Psoas muscle (tissue), 8 donors: ENCODE measurements around the gene RPP14. TPM values are rescaled to one million over a fixed set of nuclear protein-coding genes. Genes with fewer than 3 reads are reported as not detected.

Experiments
- ATAC-seq, 4 donors: fragments of 200-7000 bp; cut with Tn5 transposase; one replicate each; pipeline ENCODE4 v1.9.1; 2020; ENCODE audit warnings: moderate library complexity in 3 of 4, mild to moderate bottlenecking in 2 of 4
- DNase-seq, 2 donors: peaks; one replicate each; pipeline ENCODE4 v3.0.0-alpha.2; 2020
- H3K27ac ChIP-seq: fragments of 200-600 bp; one replicate; pipeline ENCODE4 v1.8.0; 2022
- H3K27me3 ChIP-seq, 3 donors: fragments of 200-600 bp in 1 of 3; one replicate each; pipeline versions ENCODE4 v1.6.1 to v1.8.0; 2013 to 2022; ENCODE audit warnings: low read length in 2 of 3, mild to moderate bottlenecking in 2 of 3, moderate library complexity in 1 of 3; ENCODE audit not compliant: insufficient read depth in 3 of 3
- H3K36me3 ChIP-seq, 2 donors: fragments of 200-600 bp in 1 of 2; one replicate each; pipeline versions ENCODE4 v1.6.1 to v1.8.0; 2013 to 2022; ENCODE audit warnings: low read depth in 1 of 2, mild to moderate bottlenecking in 1 of 2, moderate library complexity in 1 of 2; ENCODE audit not compliant: insufficient read depth in 1 of 2
- H3K4me1 ChIP-seq: fragments of 200-600 bp; one replicate; pipeline ENCODE4 v1.8.0; 2022
- H3K4me3 ChIP-seq: fragments of 200-600 bp; one replicate; pipeline ENCODE4 v1.8.0; 2022; ENCODE audit warnings: mild to moderate bottlenecking
- H3K9me3 ChIP-seq: fragments of 200-600 bp; one replicate; pipeline ENCODE4 v1.8.0; 2022
- CTCF ChIP-seq: fragments of 200-600 bp; IDR thresholded peaks from one replicate; pipeline ENCODE4 v1.8.0; 2022; ENCODE audit warnings: antibody characterized with exemption
- WGBS, 3 donors: extraction: QIAGEN DNeasy Blood & Tissue Kit; methylation state at CpG; one replicate each; pipeline versions ENCODE4 v1.1.6 to v1.1.7; 2013; 5-methylcytosine and 5-hydroxymethylcytosine counted together
- intact Hi-C, 2 donors: fragments of 100-400 bp; cut with DNase I; formaldehyde crosslinking; loops; one replicate each; pipeline versions ENCODE4 v1.11.0 to v1.14.2; 2022
- polyA plus RNA-seq, 3 donors: library from polyadenylated mRNA; stranded (reverse); fragments of 200-250 nt; gene quantifications; one replicate each; pipeline ENCODE4 v1.2.3, GENCODE V29; 2013
- total RNA-seq, 4 donors: library from RNA; stranded (reverse); fragmentation: NEBNext Ultra II Directional in 2 of 4; extraction: Animal tissue kit (Norgen Biotek cat#: 25700) in 2 of 4; gene quantifications; one replicate each; pipeline versions ENCODE4 v1.2.1 to v1.2.4, GENCODE V29; 2021 to 2023
- donor health status: healthy with polysubstance abuse.
- donor health status: DM: no; HTN: no; CAD: no; lungs with moderate emphysema.
- donor health status: Bipolar disorder and iron deficiency.
- donor health status: healthy.
- donor health status: DM: yes; HTN: yes; CAD: no.
- donor health status: DM: no; HTN: no; CAD: no.
- donor health status: DM: no; HTN: no; CAD: no.
- donor health status: DM: yes; HTN: yes; CAD: no.

Gene RPP14
- total and polyA plus RNA-seq, 7 donors, result 17.3 to 36.6 (median 28.0) TPM

DNA sequence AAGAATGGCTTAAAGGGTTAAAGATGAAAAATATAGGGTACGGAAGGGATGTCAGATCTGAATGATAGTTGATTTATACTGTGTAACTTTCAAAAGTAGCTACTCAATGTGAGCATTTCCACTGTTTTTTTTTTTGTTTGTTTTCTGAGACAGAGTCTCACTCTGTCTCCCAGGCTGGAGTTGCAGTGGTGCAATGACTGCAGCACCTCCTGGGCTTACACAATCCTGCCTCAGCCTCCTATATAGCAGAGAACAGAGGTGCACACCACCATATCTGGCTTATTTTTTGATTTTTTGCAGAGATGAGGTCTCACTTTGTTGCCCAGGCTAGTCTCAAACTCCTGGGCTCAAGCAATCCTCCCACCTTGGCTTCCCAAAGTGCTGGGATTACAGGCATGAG, 16.7 kb downstream of the RPP14 start:
- peaks cover under 1 to 24% of the 10 kb centered on the region in 2 donors for H3K36me3 ChIP-seq
- intact Hi-C loops, result loop anchor here in 1 of 2 donors (5.0 kb wide), 1 partner anchor 210 kb away; no protein-coding TSS in a partner anchor
- no peaks in the 10 kb centered on the region for H3K4me1 ChIP-seq
- ATAC-seq (peak in 1 of 4 donors; percentile 37), DNase-seq (no peak)
- no peak overlapping the region for H3K4me3 ChIP-seq
- no peaks in the 10 kb centered on the region for H3K27me3 ChIP-seq
- no peak overlapping the region for H3K27ac ChIP-seq
- TF ChIP-seq CTCF, result no peak
- WGBS, 3 donors, result 62 to 75% (median 67%) methylated on average over 1 of the region's 1 CpG
- no peaks in the 10 kb centered on the region for H3K9me3 ChIP-seq

DNA sequence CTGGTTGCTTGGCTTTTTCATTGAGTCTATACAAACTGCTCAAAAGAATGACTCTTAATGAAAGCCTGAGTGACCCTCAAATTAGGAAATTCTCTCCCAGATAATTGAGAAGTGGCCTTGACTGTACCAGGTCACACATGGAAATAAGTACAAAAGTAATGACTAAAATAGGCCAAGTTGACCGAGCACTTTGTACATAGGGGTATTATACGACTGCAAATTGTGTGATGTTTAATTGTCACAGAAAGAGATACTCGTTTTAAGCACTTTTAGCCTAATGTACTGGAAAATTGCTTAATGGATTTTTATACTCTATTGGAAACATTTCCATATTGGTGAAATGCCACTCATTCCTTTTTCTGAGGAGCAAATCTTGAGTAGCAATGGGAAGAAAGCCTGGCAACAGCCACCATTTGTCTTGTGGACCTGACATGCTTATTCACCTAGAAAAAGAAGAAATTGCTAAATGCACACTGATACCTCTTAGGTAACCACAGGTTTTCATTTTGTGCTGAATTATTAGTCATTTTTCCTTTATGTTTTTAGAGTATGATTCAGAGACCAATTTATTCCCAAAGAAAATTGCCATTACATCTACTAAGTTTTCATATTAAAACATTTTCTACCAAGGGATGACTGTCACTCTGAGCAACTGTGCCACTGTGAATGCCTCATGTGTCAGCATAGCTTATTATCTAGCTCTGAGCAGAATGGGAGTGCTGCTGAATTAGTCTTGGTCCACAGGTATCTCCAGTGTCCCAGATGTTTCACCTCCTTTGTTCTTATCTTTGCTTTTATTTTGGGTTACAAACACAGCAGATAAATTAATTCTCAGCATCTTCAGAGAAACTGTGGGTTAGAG, 17.7 kb downstream of the RPP14 start:
- no peak for TF ChIP-seq CTCF
- intact Hi-C loops, result loop anchor here in 1 of 2 donors (5.0 kb wide), 1 partner anchor 209 kb away; no protein-coding TSS in a partner anchor
- no peak overlapping the region for H3K27ac ChIP-seq
- no peak overlapping the region for H3K4me3 ChIP-seq
- 59 to 75% (median 71%) methylated on average over 3 of the region's 3 CpGs for WGBS, 3 donors
- peaks cover 0 to 14% of the 10 kb centered on the region in 2 donors for H3K36me3 ChIP-seq
- no peaks in the 10 kb centered on the region for H3K27me3 ChIP-seq
- H3K9me3 ChIP-seq, result no peaks in the 10 kb centered on the region
- no peak for ATAC-seq
- no peaks in the 10 kb centered on the region for H3K4me1 ChIP-seq
- DNase-seq, result no peak

- H3K27me3 ChIP-seq, result no peaks in the 10 kb centered on the region
- H3K9me3 ChIP-seq, result no peaks in the 10 kb centered on the region
- WGBS, 3 donors, result 73 to 77% (median 76%) methylated on average over 7 of the region's 7 CpGs
- ATAC-seq, result no peak
- no peaks in the 10 kb centered on the region for H3K4me1 ChIP-seq
- TF ChIP-seq CTCF, result no peak
- intact Hi-C loops, result loop anchor here in 1 of 2 donors (5.0 kb wide), 1 partner anchor 208 kb away; no protein-coding TSS in a partner anchor
- H3K27ac ChIP-seq, result no peak overlapping the region
- peaks cover 0 to 5% of the 10 kb centered on the region in 2 donors for H3K36me3 ChIP-seq
- no peak for DNase-seq
- no peak overlapping the region for H3K4me3 ChIP-seq
Measured at GRCh38 chr3:58324391-58325390, 18.6 kb downstream of the RPP14 start.

DNA sequence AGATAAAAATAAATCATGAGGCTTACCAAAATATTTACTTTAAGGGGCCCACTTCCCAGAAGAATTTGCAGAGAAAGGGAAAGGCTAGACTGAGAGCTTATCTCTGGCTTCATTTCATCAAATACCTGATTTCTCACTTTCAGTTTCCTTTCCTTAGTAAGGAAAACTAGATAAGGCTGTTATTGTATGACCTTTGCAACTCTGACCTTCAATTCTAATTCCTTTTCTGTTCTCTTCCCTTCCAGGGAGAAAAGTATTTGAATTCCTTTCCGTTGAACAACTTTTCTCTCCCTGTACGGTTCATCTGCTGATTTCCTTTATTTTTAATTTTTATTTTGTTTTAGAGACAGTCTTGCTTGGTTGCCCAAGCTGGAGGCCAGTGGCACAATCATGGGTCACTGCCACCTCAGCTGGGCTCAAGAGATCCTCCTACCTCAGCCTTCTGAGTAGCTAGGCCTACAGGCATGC, 19.5 kb downstream of the RPP14 start:
- ATAC-seq (no peak), DNase-seq (no peak)
- Histone ChIP-seq H3K27ac (no peak overlapping the region), H3K9me3 (no peaks in the 10 kb centered on the region), H3K4me1 (no peaks in the 10 kb centered on the region), H3K4me3 (no peak overlapping the region), H3K27me3 (no peaks in the 10 kb centered on the region), H3K36me3 (no peaks in the 10 kb centered on the region)
- TF ChIP-seq CTCF, result no peak
- intact Hi-C loops, result no loop called here
- 64 to 67% (median 66%) methylated on average over 2 of the region's 2 CpGs for WGBS, 3 donors
